Cardiac muscle cell (in vitro differentiated cells and primary cell): ENCODE results near the gene CACNA1H. TPM values are rescaled to one million over a fixed set of nuclear protein-coding genes. Genes with fewer than 3 reads are reported as not detected.

Experiments used
- DNase-seq, 2 donors: peaks; one replicate each; pipeline versions ENCODE4 v3.0.0 to v3.0.0-alpha.2; 2010 to 2017; ENCODE audit warnings: low read depth in 1 of 2, low spot score in 1 of 2
- H3K27ac ChIP-seq: fragments of 200-600 bp; sonication (generic); 2 replicates; pipeline ENCODE4 v1.5.1; 2016
- H3K27me3 ChIP-seq: fragments of 200-600 bp; sonication (generic); 2 replicates; pipeline ENCODE4 v1.6.0; 2016; ENCODE audit warnings: control low read depth
- H3K36me3 ChIP-seq: fragments of 200-600 bp; sonication (generic); 2 replicates; pipeline ENCODE4 v1.5.1; 2016; ENCODE audit warnings: control low read depth
- H3K4me1 ChIP-seq: fragments of 200-600 bp; sonication (generic); 2 replicates; pipeline ENCODE4 v1.8.1; 2017; ENCODE audit warnings: low read depth, mild to moderate bottlenecking, mixed run types
- H3K4me3 ChIP-seq: fragments of 200-600 bp; sonication (generic); 2 replicates; pipeline ENCODE4 v1.5.1; 2016; ENCODE audit warnings: mild to moderate bottlenecking
- H3K9me3 ChIP-seq: fragments of 200-600 bp; sonication (generic); 2 replicates; pipeline ENCODE4 v1.5.1; 2017; ENCODE audit warnings: low read depth, mild to moderate bottlenecking, control low read depth
- polyA plus RNA-seq: library from polyadenylated mRNA; unstranded; fragments of >200 nt; fragmentation: Nextera tagmentation; extraction: Ambion mirVana; gene quantifications from 2 replicates; pipeline ENCODE4 v1.2.1, GENCODE V29; 2016
- total RNA-seq: library from RNA; depleted of rRNA; stranded (reverse); fragments of >200 nt; gene quantifications from 2 replicates; pipeline ENCODE4 v1.2.3, GENCODE V29; 2016
- TF ChIP-seq, protein P1 (sequence below): IDR thresholded peaks from 2 replicates; pipeline ENCODE4 v1.5.1; 2012; ENCODE audit warnings: low read depth, mild to moderate bottlenecking, low read length

CACNA1H gene
- total and polyA plus RNA-seq, 2 experiments from 2014 or later, result 8.9 to 66.1 TPM

GRCh38 chr16:1107731-1108130 lies 45.2 kb upstream of the CACNA1H start:
- Histone ChIP-seq H3K36me3 (no peaks in the 10 kb centered on the region), H3K9me3 (no peaks in the 10 kb centered on the region), H3K27me3 (peaks cover 20% of the 10 kb centered on the region), H3K4me3 (no peak overlapping the region), H3K4me1 (peaks cover 5% of the 10 kb centered on the region), H3K27ac (no peak overlapping the region)
- DNase-seq, result no peak
- TF ChIP-seq, protein P1, sequence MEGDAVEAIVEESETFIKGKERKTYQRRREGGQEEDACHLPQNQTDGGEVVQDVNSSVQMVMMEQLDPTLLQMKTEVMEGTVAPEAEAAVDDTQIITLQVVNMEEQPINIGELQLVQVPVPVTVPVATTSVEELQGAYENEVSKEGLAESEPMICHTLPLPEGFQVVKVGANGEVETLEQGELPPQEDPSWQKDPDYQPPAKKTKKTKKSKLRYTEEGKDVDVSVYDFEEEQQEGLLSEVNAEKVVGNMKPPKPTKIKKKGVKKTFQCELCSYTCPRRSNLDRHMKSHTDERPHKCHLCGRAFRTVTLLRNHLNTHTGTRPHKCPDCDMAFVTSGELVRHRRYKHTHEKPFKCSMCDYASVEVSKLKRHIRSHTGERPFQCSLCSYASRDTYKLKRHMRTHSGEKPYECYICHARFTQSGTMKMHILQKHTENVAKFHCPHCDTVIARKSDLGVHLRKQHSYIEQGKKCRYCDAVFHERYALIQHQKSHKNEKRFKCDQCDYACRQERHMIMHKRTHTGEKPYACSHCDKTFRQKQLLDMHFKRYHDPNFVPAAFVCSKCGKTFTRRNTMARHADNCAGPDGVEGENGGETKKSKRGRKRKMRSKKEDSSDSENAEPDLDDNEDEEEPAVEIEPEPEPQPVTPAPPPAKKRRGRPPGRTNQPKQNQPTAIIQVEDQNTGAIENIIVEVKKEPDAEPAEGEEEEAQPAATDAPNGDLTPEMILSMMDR, result no peak

- TF ChIP-seq, protein P1, result no peak
- Histone ChIP-seq H3K4me3 (no peak overlapping the region), H3K27me3 (peaks cover 15% of the 10 kb centered on the region), H3K9me3 (no peaks in the 10 kb centered on the region), H3K36me3 (no peaks in the 10 kb centered on the region), H3K27ac (no peak overlapping the region), H3K4me1 (no peaks in the 10 kb centered on the region)
- peak in 1 of 2 donors; percentile 9 for DNase-seq
These were observed 44.3 kb upstream of the CACNA1H start for GRCh38 chr16:1108299-1109252.

- Histone ChIP-seq H3K4me1 (no peaks in the 10 kb centered on the region), H3K9me3 (no peaks in the 10 kb centered on the region), H3K36me3 (no peaks in the 10 kb centered on the region), H3K27ac (no peak overlapping the region), H3K4me3 (no peak overlapping the region), H3K27me3 (peaks cover 7% of the 10 kb centered on the region)
- DNase-seq, result no peak
- TF ChIP-seq, protein P1, result no peak
These were observed 43.3 kb upstream of the CACNA1H start for GRCh38 chr16:1109648-1110047.

DNA sequence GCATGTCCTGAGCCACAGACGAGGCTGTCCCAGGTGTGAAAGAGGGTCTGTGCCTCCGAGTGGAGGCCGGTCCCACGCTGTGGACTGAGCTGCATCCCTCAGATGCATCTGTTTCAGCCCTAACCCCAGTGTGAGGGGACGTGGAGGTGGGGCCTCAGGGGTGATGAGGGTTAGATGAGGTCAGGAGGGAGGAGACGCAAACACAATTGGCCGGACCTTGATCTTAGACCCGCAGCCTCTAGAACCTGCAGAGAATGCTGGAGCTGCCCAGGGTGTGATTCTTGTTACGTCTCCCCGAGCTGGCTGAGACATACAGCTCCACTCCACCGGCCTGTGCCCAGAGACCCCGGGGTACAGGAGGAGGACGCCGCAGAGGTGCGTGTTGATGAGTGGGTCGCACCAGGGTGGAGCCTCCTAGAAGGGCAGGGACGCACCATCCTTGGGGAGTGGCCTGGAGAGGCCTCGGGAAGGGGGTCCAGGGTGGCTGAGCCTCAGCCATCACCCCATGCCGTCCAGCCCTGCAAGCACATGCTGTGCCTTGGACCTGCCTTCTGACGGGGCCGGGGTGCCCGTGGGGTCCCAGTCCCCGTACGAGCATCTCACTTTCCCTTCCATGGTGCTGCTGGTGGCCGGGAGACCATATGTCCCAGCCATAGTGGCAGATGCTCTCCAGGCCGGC lies 40.3 kb upstream of the CACNA1H start:
- Histone ChIP-seq H3K4me1 (peaks cover 3% of the 10 kb centered on the region), H3K4me3 (no peak overlapping the region), H3K36me3 (no peaks in the 10 kb centered on the region), H3K27ac (no peak overlapping the region), H3K27me3 (peaks cover 3% of the 10 kb centered on the region), H3K9me3 (no peaks in the 10 kb centered on the region)
- no peak for DNase-seq
- TF ChIP-seq, protein P1, result no peak

- H3K36me3 ChIP-seq, result no peaks in the 10 kb centered on the region
- H3K27me3 ChIP-seq, result peaks cover under 1% of the 10 kb centered on the region
- DNase-seq, result no peak
- H3K27ac ChIP-seq, result no peak overlapping the region
- H3K4me3 ChIP-seq, result no peak overlapping the region
- H3K4me1 ChIP-seq, result peaks cover 3% of the 10 kb centered on the region
- no peaks in the 10 kb centered on the region for H3K9me3 ChIP-seq
- TF ChIP-seq, protein P1, result no peak
These were observed 39.4 kb upstream of the CACNA1H start for GRCh38 chr16:1113489-1113888.
